NCI-H1417 (cell line): ENCODE measurements around the gene IREB2.
"Not testable (repeated sequence)": the region's sequence is repeated elsewhere in the genome, so short reads cannot be mapped to it uniquely, and the experiment has no call there.

Experiments
- DNase-seq, 3 experiments: peaks; one replicate each; lab custom pipeline; 2025; lab: John Stamatoyannopoulos, UW

Gene IREB2

DNA sequence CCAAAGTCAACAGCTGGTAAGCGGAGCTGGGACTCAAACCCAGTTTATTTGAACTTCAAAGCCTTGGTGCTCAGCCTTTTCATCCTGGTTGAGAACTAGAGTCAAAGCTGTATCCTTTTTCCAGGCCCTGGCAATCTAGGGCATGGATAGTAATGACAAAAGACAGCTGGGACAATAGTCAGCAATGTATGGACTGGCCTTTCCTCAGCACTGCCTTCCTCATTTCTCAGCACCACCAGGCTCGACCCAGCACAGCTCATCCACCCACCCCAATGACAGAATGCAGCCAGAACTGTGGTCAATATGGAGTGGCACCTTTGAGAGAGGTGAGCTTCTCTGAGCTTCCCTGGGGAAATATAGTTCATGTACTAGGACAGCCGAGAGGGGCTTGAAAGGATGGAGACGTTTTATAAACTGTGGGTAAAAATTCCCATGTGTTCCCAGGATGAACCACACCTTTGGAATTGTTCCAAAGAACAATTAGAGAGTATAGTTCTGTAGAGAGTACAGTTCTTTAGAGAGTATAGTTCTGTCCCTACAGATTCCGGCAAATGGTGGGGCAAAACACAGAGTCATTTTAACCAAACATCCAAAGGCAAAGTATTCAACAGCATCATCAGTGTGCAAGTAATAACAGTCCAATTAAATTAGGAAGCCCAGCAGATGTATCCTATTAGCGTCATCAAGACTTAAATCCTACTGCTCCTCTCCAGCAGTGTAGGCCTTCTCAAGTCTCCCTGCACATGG is 30.2 kb upstream of the IREB2 start:
- no peak for DNase-seq

DNA sequence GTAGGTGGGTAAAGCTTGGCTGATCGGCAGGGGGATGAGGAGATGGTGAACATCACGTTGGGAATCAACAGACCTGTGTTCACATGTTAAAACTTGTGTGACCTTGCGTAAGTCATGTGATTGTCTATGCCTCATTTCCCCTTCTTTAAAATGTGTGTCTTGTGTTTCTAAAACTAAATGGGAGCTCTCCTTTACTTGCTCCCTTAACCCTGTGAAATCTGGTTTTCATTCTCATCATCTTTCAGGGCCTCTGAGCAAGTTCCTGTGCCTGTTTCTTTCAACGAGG is 29.7 kb upstream of the IREB2 start:
- no peak for DNase-seq

DNA sequence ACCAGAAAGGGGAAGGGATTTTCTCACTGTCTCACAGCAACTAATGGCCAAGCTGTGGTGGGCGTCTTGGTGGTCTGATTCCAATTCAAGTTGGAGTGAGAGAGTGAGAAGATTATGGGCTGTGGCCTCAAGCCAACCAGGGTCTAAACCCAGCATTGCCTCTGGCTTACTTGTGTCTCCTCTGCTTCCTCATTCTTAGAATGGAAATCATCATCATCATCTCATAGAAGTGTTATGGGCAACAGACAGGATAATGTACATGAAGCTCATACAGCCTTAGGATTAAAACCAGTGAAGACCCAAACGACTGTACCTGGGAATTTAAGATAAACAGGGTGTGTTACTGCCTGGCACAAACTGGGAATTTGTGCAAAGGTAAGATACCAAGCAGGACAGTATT is 29.1 kb upstream of the IREB2 start:
- no peak for DNase-seq

DNA sequence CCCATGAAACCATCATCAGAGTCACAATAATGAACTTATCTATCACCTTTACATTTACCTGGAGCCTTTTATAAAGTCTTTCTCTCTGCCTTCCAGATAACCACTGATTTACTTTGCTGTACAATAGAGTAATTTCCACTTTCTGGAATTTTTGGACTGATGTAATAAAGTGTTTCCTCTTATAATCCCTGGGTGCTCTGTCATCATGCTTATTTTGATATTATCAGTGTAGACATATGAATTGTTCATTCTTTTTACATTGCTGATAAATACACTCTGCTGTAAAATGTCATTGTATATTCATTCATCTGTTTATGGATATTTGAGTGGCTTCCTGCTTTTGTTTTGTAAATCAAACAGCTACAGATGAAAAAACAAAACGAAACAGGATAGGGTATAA is 27.0 kb upstream of the IREB2 start:
- no peak for DNase-seq

DNA sequence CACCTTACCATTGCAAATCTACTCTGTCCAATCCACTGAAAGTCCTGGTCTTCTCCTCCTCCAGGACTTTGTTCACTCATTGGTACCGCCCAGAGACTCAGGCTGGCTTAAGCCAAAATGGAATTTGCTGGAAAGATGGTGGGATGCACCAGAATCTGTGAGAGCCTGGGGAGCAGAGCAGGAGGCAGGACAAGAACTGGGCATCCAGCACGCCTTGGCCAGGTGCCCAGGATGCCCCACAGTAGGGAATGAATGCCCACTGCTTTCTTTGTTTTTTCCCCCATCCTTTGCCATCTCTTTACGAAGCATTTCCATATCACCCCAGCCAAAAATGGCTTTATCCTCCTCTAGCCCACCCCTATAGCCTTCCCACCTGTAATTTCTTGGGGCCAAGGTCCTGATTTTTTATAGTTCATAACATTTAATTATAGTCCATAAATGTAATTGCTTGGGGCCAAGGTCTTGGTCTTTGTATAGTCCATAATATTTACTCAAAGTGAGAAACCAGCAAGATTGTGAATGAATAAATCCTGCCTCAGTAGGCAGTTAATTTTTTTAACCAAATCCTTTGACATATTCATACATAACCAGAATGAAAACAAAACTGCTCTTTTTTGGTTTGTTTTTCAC is 23.3 kb upstream of the IREB2 start:
- peak in 2 of 3 experiments; percentile 76 to 96 for DNase-seq

DNA sequence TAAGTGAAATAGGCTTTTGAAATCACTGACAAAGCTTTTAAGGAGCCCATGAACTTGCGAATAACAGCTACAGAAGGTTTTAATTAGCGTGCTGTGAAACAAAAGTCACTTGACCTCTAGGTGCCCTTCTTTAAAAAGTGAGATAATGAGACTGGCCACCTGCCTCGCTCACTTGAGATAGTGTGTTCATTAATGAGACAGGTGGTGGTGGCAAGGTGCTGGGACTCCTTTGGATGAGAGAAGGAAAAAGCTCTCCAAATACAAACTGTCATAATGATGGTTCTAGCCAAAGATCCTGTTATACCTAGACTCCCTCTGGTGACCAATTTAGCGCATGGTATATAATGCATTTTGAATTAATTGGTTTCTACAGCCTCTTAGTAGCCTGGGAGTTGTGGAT is 22.7 kb upstream of the IREB2 start:
- peak; percentile 64 to 99 (median 90) for DNase-seq

DNA sequence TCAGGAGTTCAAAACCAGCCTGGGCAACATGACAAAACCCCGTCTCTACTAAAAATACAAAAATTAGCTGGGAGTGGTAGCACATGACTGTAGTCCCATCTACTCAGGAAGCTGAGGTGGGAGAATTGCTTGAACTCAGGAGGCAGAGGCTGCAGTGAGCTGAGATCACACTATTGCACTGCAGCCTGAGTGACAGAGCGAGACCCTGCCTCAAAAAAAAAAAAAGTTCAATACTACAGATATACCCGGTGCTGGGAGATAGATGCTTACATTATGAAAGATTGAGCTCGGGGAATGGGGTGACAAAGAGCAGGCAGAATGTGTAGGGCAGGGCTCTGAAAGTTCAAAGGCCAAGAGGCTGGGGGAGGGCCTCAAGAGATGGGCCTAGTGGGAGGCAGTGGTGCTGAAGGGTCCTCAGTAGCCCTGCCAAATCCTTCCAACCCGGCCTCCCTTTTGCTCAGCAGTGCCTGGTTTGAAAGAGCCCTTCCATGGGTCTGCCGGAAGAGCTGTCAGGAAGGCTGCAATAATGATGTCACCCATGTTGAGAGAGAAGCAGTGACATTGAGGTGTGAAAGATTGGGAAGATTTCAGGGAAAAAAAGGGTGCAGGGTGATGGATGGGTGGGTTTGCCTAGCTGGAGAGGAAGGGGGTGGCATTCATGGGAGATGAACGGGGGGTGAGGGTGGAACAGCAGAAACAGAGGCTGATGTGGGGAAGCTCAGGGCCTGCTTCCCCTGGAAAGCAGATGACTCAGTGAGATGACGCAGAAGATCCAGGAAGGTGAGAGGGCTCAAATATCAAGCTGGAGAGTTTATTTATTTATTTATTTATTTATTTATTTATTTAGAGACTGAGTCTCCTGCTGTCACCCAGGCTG is 20.0 kb upstream of the IREB2 start:
- no peak for DNase-seq

DNA sequence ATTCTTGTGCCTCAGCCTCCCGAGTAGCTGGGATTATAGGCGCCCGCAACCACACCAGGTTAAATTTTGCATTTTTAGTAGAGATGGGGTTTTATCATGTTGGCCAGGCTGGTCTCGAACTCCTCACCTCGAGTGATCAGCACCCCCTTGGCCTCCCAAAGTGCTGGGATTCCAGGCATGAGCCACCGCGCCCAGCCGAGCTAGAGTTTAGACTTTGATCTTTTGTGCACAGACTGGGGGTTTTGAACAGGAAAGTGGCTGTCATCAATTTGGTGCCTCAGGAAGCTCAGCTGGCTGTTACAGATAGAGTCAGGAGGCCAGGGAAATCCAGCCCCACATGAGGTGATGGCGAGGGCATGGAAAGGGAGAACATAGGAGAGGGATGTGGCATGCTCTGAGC is 19.3 kb upstream of the IREB2 start:
- DNase-seq = no peak

DNA sequence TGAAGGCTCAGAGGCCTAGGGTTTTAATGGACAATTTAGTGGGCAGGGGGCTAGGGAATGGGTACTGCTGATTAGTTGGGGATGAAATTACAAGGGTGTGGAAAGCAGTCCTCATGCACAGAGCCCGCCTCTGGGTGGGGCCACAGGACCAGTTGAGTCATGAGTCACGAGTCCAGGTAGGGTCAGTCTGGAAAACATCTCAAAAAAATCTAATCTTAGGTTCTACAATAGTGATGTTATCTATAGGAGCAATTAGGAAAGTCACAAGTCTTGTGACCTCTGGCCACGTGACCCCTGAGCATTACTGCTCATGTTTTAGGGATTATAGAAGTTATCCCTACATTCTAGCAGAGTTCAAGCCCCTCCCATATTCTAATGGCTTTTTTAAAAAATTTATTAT is 18.6 kb upstream of the IREB2 start:
- no peak for DNase-seq

DNA sequence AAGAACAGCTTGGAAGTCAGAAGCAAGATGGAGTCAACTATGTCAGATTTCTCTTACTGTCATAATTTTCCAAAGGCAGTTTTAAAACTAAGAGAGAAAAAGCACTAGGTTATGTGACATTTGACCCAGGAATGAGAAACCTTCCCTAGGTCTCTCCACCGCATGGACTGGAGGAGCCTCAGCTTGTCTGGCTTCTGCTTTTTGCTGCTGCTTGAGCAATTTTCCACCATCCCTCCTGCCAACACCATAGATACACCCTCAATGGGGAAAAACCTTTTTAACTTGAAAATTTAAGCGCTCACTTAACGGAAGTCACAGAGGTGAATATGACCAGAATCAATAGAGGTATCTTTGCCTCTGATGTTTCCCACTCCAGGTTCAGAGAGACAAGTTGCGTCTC is 17.8 kb upstream of the IREB2 start:
- DNase-seq = no peak

DNA sequence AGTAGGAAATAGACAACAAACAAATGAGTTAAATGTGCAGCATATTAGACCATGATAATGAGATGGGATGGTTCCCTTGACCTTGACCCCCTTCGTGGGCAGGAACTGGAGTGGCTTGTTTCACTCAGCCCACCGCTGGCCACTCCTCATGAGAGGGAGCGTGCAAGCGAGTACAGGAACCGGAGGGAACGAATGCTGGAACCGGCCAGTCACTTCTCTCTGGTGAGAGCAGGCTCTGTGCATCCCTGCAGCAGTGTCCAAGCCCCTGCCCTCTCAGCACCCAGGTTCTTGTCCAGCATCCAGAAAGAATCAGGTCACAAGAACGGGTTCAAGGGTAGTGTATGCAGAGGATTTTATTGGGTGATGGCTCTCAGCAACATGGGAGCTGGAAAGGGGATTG is 17.2 kb upstream of the IREB2 start:
- no peak for DNase-seq

DNA sequence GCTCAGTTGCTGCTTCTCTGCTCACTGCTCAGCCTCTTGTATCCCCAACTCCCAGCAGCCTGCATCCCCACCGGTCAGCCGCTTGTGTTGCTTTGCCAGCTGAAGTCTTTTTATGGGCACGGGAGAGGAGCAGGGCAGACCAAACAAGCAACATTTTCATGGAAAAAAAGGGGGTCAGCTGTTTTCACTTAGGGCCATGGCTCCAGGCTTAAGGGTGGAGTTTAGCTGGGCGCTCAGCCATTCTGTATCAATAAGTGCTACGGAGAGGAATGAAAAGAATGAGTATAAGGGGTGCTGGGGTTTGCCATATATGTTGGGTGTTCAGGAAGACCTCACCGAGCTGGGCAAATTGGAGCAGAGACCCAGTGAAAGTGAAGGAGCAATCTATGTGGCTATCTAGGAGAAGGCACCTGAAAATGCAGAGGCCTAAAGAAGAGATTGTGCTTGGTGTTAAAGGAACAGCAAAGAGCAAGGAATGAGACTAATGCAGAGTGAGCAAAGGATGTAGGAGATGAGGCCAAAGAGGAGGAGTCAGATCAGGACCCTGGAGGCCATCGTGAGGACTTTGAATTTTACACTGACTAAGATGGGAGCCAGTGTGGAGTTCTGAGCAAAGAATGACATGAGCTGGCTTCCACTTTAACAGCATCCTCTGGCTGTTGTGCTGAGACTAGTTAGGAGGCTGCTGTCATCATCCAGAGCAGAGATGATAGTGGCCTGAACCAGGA is 16.6 kb upstream of the IREB2 start:
- DNase-seq = no peak

DNA sequence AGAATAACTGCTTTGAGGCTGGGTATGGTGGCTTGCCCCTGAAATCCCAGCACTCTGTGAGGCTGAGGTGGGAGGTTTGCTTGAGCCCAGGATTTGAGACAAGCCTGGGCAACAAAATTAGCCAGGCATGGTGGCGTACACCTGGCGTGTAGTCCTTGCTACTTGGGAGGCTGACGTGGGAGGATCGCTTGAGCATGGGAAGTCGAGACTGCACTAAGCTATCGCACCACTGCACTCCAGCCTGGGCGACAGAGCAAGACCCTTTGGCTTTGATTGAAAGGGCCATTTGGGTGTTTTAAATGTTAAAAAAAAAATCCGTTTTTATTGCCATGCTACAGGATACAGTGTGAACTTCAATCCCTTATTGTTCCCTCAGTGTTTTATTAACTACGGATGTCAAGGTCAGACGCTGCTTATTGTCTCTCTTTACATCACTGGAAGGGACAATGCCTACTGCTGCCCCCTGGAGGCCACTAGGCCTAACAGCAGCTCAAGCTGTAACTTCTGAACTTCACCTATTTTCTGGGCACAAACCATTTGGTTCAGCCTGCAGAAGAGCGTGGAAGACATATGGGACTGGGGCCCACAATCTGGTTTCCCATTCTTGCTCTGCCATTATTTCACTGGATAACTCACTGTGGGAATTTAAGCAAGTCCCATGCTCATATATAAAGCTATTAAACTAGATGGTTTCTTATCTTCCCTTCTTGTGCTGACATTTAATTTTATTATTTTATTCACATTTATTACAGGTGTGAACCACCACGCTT is 15.3 kb upstream of the IREB2 start:
- peak; percentile 24 to 85 (median 57) for DNase-seq

DNA sequence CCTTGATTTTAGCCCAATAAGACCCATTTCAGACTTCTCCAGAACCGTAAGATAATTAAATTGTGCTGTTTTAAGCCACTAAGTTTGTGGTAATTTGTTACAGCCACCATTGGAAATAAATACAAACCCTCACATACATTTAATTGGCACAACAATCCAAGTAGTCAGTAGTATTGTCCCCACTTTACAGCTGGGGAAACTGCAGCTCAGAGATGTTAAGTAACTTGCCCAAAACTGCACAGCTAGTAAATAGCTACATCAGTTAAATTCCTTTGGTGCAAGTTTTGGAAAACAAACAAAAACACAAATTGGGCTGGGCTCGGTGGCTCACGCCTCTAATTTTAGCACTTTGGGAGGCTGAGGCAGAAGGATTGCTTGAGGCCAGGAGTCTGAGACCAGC is 13.3 kb upstream of the IREB2 start:
- DNase-seq = no peak

DNA sequence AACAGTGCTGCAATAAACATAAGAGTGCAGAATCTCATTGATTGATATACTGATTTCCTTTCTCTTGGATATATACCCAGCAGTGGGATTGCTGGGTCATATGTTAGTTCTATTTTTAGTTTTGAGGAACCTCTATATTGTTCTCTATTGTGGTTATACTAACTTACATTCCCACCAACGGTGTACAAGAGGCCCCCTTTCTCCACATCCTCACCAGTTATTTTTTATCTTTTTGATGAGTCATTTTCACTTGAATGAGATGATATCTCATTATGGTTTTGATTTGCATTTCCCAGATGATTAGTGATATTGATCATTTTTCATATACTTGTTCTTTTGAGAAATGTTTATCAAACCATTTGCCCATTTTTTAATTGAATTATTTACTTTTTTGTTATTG is 12.4 kb upstream of the IREB2 start:
- no peak for DNase-seq

DNA sequence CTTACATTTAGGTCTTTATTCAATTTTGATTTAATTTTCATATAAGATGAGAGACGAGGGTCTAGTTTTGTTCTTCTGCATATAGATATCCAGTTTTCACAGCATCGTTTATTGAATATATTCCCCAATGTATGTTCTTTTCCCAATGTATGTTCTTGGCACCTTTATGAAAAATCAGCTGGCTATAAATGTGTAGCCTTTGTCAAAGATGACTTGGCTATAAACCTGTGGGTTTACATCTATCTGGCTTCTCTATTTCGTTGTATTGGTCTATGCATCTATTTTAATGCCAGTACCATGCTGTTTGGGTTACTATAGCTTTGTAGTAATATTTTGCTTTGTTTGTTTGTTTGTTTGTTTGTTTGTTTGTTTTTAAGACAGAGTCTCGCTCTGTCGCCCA is 11.7 kb upstream of the IREB2 start:
- no peak for DNase-seq

DNA sequence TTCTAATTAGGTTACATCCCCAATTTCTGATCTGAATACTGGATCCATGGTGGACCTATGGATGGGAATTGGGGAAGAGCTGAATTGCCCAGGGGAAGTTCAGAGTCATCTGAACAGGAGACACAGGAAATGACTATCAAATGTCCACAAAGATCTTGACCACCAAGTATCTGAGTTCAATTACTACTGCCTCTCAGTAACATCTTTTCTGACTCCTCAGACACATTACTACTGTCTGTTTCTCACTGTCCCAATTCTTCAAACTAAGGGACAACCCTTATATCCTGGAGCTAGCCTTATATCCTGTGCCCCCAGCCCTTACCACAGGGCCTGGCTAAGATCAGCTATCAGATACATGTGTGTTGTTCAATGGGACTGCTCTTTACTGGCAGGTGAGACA is 10.1 kb upstream of the IREB2 start:
- DNase-seq = no peak

DNA sequence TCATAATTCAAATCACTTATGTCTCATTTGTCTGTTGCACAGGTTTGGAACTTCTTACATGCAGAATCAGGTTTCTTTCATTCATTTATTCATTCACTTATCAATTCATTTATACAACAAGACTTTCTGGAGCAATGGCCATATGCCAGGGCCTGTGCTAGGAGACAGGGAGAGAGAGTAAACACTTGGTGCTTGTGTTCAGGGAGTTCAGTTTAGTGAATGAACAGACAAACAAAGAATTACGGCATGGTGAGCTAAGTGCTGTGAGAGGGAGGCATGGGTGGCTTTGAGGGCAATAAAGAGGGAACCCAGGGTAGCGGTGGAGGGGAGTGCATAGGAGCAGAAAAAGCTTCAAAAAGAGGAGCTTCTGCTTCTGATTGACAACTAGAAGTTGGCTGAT is 8.5 kb upstream of the IREB2 start:
- DNase-seq = peak in 2 of 3 experiments; percentile 39 to 77

DNA sequence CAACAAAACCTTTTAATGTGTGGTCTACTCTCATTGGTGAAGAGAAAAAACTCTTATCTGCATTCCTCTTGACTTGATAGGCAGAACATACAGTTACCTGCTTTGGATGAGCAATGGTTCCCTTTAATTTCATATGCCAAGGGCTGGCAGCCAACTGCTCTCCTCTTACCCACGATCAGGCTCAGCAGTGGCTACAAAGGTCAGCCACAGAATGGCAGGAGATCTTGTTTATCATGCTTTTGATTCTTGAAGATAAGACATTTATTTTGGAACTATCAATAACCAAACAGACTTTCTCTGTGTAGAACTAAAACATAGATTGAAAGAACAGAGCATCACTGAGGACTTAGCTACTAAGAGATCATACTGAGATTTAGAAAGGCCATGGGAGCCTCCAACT is 6.1 kb upstream of the IREB2 start:
- DNase-seq = no peak

DNA sequence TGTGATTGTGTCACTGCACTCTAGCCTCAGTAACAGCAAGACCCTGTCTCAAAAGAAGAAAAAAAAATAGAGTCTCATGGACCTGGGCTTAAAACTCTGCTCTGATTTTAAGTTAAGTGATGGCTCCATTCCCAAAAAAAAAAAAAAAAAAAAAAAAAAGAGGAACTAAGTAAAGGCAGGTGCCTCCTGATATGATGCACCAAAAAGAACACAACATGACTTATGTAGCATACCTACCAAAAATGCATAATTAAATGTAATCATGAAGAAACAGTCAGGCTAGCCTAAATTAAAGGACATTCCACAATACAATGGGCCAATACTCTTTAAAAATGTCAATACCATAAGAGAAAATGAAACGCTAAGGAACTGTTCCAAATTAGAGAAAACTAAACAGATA is 5.4 kb upstream of the IREB2 start:
- no peak for DNase-seq

DNA sequence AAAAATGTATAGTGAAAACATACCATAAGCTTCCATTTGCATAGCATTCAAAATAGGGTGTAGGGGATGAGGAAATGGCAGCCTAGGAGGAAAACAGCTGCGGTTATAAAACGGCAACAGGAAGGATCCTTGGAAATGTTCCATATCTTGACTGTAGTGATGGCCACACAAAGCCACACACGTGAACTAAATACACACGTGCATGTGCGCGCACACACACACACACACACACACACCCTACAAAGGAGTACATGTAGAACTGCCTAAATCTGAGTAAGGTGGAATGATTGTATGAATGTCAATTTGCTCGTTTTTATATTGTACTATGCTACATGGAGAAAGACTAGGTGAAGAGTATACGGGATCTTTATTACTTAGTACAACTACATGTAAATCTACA is 3.9 kb upstream of the IREB2 start:
- no peak for DNase-seq

DNA sequence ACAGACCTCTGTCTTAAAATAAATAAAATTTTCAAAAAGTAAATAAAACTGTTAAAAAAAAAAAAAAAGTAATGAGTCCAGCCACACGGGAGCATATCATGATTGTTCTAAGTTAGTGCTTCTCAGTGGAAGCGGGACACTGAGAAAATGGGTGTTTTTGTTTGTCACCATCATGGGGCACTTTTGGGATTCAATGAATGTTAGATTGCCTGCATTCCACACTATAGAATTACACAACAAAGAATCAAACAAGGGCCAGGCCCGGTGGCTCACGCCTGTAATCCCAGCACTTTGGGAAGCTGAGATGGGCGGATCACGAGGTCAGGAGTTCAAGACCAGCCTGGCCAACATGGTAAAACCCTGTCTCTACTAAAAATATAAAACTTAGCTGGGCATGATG is 3.3 kb upstream of the IREB2 start:
- not testable (repeated sequence) for DNase-seq
